Right lung (tissue), 5 donors: ENCODE results near the gene ELMO1. TPM values are rescaled to one million over a fixed set of nuclear protein-coding genes. Genes with fewer than 3 reads are reported as not detected.

ENCODE experiments used
- DNase-seq, 2 donors: peaks; one replicate each; pipeline ENCODE4 v3.0.0-alpha.2; 2013
- polyA plus RNA-seq, 5 donors: library from polyadenylated mRNA; unstranded; fragments of 120-200 nt; gene quantifications; one replicate each; pipeline versions ENCODE4 v1.2.1 to v1.2.3, GENCODE V29; 2013; ENCODE audit warnings: inconsistent platforms in 1 of 5, low replicate concordance in 1 of 5; ENCODE audit not compliant: insufficient read length in 5 of 5, insufficient read depth in 1 of 5

Gene ELMO1
- polyA plus RNA-seq, 5 donors, result 36.7 to 56.0 (median 46.0) TPM

- DNase-seq, result no peak
Measured at GRCh38 chr7:37027557-37028341, 420.9 kb downstream of the ELMO1 start.

DNA sequence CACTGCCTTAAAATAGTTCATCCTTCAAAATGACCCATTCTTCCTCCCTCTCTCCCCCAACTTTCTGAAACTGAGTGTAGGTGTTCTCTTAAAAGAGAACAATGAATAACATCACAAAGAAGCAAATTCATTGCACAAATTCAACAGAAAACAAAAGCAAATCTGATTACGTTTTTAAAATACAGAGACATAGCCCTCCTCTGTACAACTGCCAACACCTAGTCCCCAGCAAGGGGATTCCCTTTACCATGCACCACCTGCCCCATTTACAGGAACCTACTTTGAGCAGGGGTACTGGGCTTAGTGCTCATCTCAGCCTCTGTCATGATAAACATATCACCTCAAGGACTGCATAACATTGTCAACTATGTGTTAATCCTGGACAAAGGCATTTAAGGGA is 421.6 kb downstream of the ELMO1 start:
- no peak for DNase-seq

DNA sequence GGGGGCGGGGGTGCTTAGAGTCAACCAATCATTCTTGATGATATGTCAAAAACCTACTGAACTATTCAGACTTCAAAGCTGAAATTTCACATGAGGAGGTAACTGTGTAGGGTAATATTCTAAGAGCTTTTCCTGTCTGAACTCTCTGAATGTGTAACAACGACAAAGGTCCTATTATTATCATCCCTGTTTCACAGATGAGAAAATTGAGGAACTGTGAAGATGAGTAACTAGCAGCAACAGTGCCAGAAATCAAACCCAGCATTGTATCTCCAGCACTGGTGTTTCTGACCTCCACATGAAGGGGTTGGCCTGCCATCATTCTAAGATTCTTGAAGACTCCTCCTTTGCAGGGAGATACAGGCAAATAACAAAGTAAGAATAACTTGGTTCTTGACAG is 429.7 kb downstream of the ELMO1 start:
- no peak for DNase-seq

- DNase-seq, result no peak
Measured at GRCh38 chr7:37016064-37016878, 432.4 kb downstream of the ELMO1 start.

- DNase-seq, result no peak
Measured at GRCh38 chr7:37015353-37016034, 433.2 kb downstream of the ELMO1 start.

DNA sequence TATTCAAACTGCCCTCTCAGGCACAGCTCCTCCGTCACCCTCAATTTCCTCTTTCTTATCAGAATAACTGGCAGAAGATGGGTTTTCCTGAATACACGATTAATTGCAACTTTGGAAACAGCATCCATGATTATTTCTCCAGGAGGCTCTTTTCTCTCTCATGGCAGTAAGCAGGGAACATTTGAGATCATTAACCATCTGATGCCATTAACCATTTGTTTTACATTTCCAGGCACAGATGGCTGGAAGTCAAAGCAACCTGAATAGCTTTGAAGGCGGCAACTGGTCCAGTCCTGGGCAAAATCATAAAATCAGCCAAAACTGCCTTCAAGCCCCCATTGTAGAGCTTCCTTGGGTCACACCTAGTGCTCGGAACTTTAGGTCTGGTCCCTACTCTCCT is 434.9 kb downstream of the ELMO1 start:
- no peak for DNase-seq

DNA sequence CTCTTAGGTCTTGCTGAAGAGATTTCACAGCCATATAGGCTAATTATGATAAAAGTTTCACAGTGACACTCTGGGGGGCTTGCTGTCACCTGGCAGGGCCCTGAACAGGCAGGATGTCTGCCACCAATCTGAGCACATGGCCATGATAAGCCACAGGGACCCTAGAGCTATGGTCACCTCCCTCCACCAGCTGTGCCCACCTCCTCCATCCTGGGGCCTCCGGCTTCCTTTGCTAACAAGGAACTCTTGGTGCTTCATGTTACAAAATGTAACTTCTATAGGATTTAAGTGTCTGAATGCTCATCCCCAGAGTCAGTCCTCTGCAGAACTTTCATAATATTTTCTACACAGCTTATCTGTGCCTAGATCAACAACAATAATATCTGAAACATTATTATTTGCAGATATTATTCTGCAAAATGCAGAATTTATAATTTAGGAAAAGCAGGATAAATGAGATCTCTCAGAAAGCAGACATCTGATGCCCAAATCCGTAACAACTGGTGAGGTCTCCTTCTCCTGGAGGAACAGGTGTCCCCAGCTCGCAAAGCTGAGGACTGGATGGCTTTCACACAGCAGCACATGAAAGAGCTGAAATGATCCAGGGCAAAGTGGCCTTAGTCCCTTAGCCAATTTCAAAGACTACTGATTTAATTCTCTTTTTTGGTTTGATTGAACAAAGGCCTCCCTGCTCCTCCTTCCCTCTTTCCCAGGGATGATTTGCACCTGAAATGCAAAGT is 437.3 kb downstream of the ELMO1 start:
- no peak for DNase-seq

DNA sequence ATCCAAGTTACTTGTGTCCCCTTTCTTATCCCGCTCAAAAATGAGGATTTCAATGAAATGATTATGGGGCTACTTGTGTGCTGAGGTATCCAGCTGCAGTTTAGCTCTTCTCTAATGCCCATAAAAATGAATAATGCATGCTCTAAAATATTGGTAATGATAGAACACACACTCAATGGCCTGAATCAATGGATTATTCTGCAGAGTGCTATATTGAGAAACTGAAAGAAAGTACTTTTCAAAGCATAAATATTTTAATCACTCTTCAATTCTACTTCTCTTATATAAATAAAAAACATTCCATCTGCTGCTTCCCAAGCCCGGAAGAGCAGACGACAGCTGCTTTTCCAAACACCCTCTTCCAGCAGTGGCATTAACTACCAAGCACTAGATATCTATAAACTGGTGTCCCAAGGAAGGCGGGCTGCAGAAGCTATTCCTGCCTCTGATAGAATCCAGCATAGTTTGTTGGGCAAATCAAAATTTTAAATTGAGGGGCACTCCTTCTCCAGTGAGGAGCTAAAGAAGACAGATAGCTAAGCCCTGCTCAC is 439.5 kb downstream of the ELMO1 start:
- no peak for DNase-seq

GRCh38 chr7:37007691-37008090 is 441.0 kb downstream of the ELMO1 start:
- DNase-seq, result no peak

DNA sequence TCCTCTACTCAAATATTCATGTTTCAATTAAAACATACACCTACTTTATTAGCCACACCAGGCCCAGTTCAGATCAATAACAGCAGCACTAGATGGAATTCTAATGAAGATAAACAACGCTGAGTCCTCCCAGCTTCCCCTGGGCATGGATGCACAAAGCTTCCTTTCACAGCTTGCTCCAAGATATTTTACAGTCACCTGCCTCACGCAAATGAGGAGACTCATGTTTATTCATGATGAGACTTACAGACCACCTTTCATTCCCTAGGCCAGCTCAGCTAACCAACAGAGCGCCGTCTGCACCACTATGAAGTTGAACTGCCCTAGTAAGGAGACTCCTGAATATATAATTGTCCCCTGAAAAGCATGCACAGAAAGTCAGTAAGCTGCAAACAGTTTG is 441.4 kb downstream of the ELMO1 start:
- DNase-seq, result no peak

GRCh38 chr7:37006764-37007163 is 441.9 kb downstream of the ELMO1 start:
- no peak for DNase-seq

DNA sequence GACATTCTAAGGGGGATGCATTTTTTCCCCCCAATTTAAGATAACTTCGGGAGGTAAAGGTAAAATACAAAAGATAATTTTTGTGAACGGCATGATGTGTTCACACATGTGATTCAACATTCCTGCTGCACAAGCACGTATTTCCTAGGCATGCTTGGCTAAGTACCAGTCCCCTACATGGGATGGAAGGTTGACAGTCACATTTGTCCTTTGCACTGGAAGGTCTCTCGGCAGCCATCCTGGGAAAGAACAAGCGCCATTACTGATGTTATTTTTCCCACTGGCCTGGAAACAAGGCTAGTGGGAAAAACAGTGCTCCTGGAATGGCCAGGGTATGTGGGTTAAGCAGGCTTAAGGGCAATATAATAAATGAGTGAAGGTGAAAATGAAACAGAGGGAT is 448.2 kb downstream of the ELMO1 start:
- no peak for DNase-seq

GRCh38 chr7:36999626-37000485 is 448.8 kb downstream of the ELMO1 start:
- no peak for DNase-seq

DNA sequence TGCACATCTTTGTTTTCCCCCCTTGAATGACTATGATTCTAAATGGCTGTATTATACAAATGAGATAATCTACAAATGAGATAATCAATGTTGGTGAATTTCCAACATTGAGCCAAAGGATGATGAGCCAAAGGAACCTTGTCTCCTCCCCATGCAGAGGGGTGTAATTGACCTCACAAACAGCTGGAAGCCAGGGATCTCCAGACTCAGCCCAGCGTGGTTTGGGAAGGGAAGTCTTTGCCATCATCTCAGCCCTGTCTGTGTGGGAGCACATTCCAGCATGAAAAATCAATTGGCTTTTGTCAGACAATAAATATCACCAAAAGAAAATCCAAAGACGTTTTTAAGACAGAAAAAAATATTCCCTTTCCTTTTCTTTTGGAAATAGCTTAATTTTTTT is 452.9 kb downstream of the ELMO1 start:
- DNase-seq, result no peak

GRCh38 chr7:36994456-36995112 is 454.1 kb downstream of the ELMO1 start:
- DNase-seq, result no peak

- peak; percentile 27 to 48 for DNase-seq
Measured at GRCh38 chr7:36986948-36987724, 461.5 kb downstream of the ELMO1 start.

GRCh38 chr7:36986511-36986933 is 462.1 kb downstream of the ELMO1 start:
- DNase-seq, result no peak

GRCh38 chr7:36985866-36986400 is 462.7 kb downstream of the ELMO1 start:
- no peak for DNase-seq

GRCh38 chr7:36985316-36985715 is 463.3 kb downstream of the ELMO1 start:
- DNase-seq, result no peak
